ENCODE measurements around the gene TRAK1.

TRAK1 gene

DNA sequence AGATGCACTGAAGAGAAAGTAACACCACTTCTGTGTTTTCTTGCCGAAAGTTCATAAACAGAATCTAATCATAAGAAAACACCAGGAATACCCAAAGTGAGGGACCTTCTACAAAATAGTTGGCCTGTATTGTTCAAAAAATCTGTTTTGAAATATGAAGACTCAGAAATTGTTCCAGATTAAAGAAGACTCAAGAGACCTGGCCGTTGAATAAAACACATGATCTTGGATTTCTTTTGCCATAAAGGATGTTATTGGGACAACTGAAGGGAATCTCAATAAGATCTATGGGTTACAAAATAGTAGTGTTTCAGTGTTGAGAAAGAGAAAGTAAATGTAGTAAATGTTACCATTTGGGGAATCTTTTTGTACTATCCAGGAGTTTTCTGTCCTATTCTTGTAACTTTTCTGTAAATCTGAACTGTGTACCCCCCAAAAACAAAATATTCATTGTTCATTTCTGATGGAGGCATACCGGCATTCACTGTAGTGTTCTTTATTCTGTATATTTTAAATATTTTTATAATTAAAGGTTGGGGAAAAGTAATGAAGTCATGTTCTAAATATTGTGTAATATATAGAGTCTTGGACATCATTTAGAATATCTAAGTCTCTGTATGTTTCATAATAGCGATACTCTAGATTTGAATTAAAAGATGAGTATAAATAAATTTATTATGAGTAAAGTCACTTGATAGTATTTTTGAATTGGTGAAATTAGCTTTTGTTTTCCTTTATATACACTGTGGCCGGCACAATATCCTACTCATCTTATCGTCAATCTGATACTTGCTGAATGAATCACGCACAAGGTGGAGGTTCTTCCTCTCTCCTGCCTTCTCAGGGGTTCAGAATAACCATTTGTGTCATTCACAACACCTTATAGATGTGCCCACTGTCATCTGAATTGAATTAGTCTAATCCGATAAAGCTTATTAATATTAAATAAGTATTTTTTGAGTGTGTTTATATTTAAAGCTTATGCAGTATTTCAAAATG is 66.7 kb downstream of the TRAK1 start:
- DNase-seq (ENCODE audit: low read depth), result no peak

DNA sequence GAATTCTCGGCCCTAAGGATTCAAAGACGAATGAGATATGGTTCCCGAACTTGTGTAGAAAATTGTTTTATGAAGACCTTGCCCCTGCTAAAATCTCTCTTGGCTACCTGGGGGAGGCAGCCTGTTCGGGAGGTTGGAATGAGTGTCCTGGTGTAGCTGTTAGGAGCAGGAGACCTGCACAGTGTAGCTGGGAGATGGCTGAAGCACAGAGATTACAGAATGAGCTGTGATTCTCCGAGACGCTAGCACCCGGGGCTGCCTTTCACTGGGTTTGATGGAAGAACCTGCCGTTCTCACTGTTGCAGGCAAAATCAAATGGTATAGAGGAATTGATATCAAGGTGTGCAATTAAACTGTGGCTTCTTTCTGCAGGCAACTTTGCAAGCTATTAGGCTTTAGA is 68.0 kb downstream of the TRAK1 start:
- no peak for DNase-seq (ENCODE audit: low read depth)

DNA sequence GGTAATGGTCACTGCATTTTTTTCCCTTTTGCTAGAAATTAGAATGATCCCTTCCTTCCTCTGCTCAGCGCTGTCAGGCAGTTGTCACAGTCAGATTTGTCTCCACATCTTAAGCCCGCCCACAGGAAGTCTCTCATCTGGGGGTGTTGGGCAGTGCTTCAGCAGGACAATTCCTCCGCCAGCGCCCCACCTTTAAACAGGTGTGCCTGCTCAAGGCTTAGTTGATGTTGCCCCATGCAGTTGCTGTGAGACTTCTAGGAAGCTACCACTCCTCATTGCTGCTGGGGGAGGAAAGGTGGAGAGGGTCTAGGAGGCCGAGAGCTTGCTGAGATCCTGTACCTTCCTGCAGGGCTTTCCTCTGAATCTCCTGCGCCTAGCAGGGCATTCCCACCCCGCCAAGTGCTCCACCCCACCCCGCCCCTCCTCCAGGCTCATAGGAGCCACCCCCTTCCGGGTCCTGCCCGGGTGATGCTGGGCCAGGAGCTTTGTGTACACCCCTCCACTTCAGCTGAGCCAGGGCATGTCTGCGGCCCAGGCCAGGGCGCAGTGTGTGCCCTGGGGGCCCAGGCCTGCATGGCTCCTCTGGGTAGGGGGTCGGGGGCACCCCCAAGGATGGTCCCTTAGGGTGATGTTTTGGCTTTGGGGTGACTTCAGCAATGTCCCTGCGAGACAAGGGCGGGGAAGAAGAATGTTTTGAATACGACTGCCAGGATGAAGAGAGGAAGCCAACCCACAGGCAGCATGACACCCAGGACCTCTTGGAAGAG is 68.7 kb downstream of the TRAK1 start:
- DNase-seq (ENCODE audit: low read depth), result no peak

DNA sequence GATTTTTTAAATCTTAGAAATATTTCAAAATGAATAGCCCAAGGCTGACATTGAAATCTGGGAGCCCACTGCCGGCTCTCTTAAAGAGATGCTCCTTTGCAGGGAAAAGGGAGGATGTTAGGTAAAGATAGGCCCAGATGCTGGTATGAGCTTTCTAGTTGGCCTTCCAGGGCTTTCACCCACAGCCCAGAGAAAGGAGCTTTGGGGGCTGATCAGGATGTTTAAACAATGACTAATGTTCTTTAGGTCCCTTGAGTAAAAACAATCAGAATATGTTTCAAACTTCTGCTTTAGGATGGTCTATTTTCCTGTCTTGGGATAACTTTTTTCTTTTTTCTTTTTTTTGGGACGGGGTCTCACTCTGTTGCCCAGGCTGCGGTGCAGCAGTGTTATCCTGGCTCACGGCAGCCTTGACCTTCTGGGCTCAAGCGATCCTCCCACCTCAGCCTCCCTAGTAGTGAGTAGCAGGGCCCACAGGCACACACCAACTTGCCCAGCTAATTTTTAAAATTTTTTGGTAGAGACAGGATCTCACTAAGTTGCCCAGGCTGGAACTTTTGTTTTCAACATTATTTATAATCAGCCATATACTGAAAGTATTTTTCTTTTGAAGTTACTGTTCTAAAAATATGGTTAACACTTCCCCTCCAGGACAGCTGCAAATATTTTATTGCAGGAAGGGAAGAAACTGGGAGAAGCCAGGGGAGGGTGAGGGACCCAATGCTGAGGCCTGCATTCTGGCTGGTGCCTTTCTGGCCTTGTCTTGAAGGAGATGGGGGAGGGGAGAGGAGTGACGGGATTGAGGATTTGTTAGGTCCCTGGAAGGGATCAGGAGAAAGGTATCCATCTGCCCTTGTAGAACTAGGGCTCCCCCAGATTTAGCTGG is 70.1 kb downstream of the TRAK1 start:
- no peak for DNase-seq (ENCODE audit: low read depth)

DNA sequence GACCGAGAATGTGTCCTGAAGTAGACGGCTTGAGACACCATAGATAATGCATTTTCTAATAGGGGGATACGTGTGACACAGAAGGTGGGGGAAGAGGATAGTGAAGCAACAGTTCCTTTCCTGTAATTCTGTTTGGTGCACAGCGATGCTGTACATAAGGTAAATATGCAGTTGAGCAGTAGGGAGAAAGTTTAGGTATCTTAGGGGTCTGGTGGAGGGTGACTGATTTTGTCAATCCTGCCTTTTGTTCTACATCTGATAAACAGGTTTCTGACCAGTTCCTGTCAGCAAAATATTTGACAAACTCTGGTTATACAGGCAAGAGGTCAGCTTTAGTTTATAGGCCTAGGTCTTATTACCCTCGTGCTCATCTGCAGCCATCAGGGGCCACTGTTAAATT is 71.3 kb downstream of the TRAK1 start:
- no peak for DNase-seq (ENCODE audit: low read depth)

DNA sequence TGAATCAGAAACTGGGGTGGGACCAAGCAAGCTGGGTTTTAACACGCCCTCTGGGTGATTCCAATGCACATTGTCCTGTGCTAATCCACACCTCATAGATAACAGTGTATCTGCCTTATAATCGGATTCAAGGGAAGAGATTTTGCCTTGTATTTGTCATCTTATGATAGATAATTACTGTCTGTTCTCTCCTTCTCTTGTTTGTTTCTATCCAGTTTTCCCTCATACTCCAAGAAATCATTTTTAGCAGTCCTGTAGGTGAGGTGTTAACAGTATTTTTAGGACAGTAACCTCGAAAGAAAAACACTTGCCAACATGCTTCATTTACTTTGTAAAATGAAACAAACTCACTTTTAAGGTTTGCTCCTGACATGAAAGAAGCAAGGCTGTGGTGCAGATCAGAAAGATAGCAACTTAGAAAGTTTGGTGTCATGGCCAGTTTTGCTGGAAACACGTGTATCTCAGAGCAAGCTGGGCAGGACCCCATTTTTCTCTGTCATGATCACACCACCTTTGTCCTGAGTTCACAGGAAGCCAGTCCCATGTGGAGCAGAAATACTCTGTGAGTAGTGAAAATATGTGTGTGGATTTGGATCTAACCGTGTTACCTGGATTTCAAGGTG is 72.6 kb downstream of the TRAK1 start:
- no peak for DNase-seq (ENCODE audit: low read depth)

DNA sequence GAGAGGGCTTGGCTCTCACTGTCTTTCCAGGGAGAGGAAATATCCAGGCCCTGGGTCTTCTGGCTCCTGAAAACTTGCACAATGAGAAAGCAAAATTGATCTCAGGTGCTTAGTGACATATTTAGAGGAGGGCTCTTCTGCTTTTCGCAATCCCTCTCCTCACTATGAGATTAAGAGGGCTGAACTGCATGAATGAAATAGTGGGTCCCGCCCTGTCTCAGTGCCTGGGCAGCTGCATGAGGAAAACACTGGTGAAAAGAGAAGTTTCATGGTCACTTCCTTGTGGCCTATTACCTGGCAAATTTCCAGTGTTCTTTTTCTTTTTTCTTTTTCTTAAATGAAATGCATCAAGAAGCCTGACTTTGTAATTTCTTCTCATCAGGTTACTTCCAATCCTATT is 73.5 kb downstream of the TRAK1 start:
- no peak for DNase-seq (ENCODE audit: low read depth)

DNA sequence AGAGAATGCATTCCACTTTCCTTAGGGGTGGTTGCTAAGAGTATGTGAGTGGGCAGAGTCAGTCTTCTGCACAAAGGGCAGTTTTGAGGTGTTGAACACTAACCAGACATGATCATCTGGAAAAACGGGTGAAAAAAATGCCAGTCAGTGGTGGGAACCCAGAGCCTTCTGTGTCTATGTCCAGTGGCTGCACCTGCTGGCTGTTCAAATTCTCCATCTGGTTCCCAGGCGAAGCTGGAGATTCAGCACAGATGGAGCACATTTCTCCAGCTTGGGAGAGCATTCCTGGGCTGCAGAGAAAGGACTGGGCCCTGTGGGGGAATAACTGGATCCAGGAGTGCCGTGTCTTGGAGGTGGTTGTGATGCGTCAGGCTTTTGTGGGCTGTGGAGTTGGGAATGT is 74.1 kb downstream of the TRAK1 start:
- no peak for DNase-seq (ENCODE audit: low read depth)

DNA sequence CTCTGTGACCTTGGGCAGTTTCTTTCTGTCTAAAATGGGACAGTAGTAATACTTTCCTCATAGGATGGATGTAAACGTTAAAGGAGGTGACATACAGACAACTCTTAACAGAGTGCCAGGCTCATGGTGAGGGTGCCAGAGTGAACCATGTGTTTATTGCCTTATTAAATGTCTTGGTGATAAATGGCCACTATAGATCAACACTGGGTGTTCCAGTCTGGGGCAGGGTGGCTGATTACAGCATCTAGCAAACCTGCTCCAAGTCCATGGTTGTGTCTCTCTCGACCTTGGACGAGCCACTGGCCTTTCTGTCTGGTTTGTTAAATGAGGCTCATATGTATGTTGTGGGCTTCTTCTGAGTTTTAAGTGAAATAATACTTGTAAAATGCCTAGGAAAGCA is 75.1 kb downstream of the TRAK1 start:
- no peak for DNase-seq (ENCODE audit: low read depth)

DNA sequence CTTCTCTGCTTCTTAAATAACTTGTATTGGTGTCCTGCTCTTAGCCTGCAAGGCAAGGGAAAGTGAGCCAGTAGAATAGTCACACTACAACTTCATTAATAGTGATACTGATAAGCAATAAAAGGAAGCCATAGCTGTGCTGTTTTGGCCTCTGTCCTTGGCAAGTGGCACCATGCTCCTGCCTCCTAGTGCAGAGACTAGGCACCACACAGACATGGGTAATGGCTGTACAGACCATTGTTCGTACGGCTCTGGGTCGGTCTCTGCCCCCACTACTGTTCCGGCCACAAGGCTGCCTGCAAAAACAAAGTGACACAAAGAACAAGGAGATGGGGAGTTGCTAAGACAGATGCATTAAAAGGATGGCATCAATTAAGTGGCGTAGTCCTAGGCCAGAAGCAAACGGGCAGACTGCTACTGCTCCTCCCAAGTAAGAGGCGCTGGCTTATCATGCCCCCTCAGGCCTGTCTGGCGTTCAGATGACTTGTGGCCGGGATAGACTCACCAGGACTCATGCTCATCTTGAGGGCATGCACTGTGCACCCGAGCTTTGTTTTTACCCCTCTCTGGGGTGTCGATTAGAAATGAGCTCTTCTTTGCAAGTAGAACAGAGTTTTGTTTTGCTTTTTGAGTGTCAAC is 75.6 kb downstream of the TRAK1 start:
- DNase-seq (ENCODE audit: low read depth), result no peak

DNA sequence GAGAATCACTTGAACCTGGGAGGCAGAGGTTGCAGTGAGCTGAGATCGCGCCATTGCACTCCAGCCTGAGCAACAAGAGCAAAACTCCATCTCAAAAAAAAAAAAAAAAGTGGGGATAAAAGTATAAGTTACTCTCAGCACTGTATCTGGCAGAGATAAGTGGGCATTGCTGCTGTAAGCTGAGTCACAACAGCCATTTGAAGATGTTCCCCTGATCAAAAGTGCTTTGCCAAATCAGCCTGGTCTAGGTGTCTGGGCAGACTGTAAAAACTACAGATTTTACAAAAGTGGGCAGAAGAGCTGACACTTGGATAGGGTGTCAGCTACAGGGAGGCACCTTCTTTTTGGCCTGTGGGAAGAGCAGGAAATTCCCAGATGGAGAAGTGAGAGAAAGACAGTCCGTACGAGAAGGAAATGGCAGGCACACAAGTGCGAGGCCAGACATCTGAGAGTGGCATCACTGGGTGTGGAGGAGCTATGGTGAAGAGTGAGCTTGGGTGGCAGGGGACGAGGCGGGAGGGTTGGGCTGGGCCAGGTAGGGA is 78.5 kb downstream of the TRAK1 start:
- DNase-seq (ENCODE audit: low read depth), result no peak

DNA sequence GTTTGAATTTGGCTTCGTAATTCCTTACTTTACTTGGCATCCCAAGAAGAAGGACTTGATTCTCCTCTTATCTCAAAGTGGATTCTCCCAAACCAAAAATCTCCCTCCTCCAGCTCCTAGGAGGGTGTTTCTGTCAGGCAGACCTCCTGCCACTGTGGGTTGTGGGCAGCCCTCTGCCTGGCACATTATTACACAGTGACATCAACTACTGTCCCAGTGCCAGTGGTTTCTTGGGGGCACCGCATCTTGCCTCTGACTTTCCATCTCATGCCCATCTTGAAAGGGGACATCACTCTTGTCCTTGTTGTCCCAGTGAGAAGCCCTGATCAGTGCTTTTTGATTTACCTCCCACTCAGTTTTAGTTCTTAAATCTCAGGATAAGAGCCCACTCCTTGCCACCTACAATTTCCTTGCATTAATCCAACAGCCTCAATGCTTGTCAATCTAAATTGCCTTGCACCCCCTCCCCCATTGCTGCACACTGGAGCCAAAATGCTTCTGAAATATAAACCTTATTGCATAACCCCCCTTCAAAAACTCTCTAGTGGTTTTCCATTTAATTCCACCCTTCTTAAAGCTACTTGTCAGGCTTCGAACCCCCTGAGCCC is 81.0 kb downstream of the TRAK1 start:
- no peak for DNase-seq (ENCODE audit: low read depth)

DNA sequence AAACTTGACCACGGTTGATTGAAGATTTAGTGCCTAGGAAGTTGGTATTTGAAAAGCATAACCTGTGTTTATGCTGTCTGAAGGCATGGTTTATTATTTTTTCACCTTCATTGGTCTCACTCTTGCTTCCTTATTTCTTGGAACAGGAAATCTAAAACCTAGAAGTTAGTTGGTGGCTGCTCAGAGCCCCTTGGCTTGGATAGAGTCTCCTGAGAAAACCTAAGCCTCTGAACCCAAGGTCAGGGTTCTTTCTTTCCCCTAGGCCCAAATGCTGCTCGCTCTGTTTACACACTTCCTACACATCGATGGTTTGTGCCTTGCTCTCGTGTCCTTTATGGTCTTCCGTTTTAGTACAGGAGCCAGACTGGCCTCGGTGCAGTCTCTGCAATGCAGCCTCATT is 82.2 kb downstream of the TRAK1 start:
- no peak for DNase-seq (ENCODE audit: low read depth)

DNA sequence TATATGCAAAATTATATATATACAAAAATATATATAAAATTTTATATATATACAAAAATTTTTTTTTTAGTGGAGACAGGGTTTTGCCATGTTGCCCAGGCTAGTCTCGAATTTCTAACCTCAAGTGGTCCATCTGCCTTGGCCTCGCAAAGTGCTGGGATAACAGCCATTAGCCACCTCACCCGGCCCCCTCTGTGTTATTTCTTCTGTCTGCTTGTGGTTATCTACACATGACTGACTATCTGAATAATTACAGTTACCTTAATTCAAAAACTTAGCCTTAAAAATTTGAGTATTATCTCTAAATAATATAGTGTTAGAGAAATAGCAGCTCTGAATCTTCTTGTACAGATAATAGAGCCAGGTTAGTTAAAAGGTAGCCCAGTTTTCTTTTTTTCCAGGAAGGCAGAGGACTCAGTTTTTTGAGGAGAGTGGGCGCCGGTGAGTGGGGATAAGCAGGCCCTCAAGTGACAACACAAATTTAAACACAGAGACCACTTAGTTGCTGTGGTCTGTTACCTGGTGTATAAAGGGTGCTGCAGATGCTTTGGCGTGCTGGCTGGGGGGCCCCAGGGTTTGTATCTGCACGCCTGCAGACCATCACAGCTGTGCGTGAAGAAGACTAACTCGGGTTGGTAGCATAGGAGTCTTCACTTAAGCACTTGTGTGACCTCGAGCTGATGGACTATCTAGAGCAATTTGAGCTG is 83.7 kb downstream of the TRAK1 start:
- no peak for DNase-seq (ENCODE audit: low read depth)

DNA sequence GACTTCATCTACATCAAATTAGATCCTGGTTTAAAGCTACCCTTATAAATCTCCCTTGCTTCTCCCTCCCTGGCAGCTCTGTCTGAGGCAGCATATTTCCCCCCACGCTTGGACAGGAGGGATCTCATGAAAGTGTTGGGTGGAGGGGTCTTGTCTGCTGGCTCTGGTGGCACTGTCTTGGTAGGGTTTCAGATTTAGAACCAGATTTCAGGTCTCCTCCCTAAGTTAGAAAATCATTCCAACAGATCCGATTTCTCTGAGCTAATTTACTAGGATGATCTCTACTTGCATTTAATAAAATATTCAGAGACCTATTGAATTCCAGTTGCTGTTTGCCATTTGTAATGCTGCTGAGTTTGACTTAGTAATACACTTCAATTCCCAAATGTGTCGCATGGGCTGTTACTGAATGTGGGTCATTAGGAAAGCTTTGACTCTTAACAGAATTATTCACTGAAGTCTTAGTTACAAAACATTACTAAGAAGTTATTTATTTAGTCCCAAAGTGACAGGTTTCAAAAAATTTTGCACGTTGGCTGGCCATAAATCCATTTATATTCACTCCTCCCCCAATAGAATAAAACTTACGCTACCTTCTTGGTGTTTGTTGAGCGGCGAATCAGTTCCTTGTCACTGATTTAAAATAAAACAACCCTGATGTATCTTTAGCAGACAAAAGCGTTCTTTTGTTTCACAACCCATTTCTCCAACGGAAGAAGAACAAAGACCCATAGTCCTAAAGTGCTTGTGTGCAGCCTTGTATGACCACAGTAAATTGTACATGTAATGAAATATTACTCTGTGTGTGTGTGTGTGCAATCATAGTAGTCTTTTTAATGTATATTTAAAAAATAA is 84.5 kb downstream of the TRAK1 start:
- DNase-seq (ENCODE audit: low read depth), result no peak

DNA sequence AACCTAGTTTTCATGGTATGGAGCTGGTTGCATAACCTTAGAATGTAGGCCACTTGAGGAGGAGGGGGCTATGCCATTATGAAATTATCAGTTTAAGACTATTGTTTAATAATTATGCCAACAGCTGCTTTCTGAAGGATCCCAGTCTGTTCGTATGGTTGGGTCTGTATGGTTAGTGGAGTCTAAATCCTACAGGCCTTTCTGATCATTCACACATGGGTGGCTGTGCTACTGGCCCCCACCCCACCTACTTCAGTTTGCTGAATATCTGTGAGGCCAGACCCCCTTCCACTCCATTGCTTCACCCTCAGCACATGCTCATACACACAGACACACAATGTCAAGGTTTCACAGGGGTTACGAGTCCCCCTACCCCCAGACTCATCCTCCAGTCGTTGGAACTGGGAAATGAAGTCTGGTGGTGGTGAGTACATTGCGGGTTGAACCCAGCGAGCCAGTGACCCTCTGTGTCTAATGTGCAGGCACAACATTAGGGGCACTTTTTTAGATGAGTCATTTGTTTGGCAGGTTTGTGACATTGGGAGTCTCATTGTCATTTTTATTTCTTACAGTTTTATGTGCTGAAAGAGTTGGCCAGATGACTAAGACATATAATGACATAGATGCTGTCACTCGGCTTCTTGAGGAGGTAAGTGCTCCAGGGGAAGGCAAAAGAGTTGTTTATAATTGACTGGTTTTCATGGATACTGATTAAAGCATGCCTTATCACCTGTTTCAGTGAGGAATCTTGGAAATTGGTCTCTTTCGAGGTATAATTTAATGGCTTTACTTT is 85.3 kb downstream of the TRAK1 start:
- no peak for DNase-seq (ENCODE audit: low read depth)

DNA sequence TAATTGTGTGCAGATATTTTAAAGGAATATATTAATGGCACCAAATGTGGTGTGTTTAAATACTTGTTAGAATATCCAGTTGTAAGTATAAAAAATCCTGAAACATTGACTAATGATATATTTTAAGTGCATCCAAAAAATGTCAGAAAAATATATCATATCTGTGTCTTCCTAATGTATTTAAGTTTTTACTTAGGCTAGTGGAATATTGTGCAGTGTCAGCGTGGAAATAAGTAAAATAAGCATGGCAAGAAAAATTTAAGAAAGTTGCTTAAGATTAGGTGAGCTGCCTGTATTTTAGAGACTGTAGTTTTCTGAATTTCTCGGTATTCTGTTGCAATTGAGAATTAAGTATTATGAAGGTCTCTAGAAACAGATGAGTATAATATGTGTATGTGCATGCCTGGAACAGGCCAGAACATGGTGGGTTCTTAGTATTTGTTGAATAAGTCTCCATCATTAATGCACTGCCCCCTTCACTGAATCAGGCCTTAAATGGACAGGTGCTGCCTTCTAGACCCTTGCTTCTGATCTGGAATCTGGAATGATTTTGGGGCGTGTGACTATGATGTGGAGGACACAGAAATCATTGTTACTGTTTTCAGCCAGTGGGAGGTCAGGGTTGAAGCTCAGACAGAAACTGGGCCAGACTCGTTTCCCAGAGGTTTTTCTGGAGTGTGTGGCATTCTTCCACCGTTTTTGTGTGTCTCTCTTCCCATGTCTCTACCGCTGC is 86.1 kb downstream of the TRAK1 start:
- DNase-seq (ENCODE audit: low read depth), result no peak

DNA sequence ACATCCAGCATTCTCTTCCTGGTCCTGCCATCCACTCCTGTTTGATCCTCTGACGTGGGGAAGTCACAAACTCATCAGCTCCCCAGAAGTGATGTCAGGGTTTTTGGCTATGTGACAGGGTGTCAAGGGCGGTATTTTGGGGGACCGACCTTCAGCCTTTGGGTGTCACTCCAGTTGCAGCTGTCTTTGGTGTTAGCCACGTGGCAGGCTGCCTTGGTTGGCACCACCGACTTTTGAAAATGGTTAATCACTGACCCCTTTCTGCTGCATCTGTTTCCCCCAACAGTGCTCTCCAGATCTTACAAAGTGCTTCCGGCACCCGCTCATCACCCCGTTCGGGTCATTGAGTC is 86.6 kb downstream of the TRAK1 start:
- no peak for DNase-seq (ENCODE audit: low read depth)

Data from activated T-helper 9 cell treated with anti-CD3 and anti-CD28 coated beads, Interleukin-2, amount 50 U/mL, for 16 hours (primary cell).